CD14-positive monocyte (primary cell): ENCODE data around the gene GRIK3. TPM values are rescaled to one million over a fixed set of nuclear protein-coding genes. Genes with fewer than 3 reads are reported as not detected.

Source experiments
- DNase-seq, 3 donors: peaks; one replicate each; pipeline ENCODE4 v3.0.0-alpha.2; 2011 to 2022
- H2AFZ ChIP-seq: 2 replicates; pipeline ENCODE4 v1.6.0; 2012; ENCODE audit warnings: mild to moderate bottlenecking, low read depth, low read length, inconsistent platforms; ENCODE audit not compliant: insufficient read depth, poor library complexity, severe bottlenecking
- H3K27ac ChIP-seq, 2 donors: 1 replicate in 1 of 2; 2 replicates in 1 of 2; pipeline ENCODE4 v1.5.1; 2012 to 2013; ENCODE audit warnings: low read length in 2 of 2, control low read depth in 1 of 2, inconsistent platforms in 1 of 2, low read depth in 1 of 2, mild to moderate bottlenecking in 1 of 2
- H3K27me3 ChIP-seq, 2 donors: one replicate each; pipeline versions ENCODE4 v1.6.0 to v1.6.1; 2011 to 2013; ENCODE audit warnings: low read length in 2 of 2; ENCODE audit not compliant: control insufficient read depth in 2 of 2, insufficient read depth in 2 of 2
- H3K36me3 ChIP-seq, 2 donors: replicated peaks in 1 of 2; 1 replicate in 1 of 2; 2 replicates in 1 of 2; pipeline versions ENCODE4 v1.5.1 to v1.6.1; 2012 to 2013; ENCODE audit warnings: low read length in 2 of 2, control low read depth in 1 of 2, inconsistent platforms in 1 of 2, mild to moderate bottlenecking in 1 of 2; ENCODE audit not compliant: insufficient read depth in 2 of 2, control insufficient read depth in 1 of 2
- H3K4me1 ChIP-seq, 2 donors: 1 replicate in 1 of 2; 2 replicates in 1 of 2; pipeline versions ENCODE4 v1.5.1 to v1.6.1; 2012 to 2013; ENCODE audit warnings: low read length in 2 of 2, control low read depth in 1 of 2, inconsistent platforms in 1 of 2, mild to moderate bottlenecking in 1 of 2, moderate library complexity in 1 of 2; ENCODE audit not compliant: insufficient read depth in 2 of 2, control insufficient read depth in 1 of 2
- H3K4me2 ChIP-seq: replicated peaks from 2 replicates; pipeline ENCODE3; 2012; ENCODE audit warnings: low read length, moderate library complexity, mild to moderate bottlenecking; ENCODE audit not compliant: poor library complexity, severe bottlenecking; ENCODE audit errors: extremely low read depth
- H3K4me3 ChIP-seq, 3 experiments: fragments of 200-600 bp in 1 of 3; sonication (generic) in 1 of 3; replicated peaks in 1 of 3; 1 replicate in 2 of 3; 2 replicates in 1 of 3; pipeline ENCODE4 v1.5.1; 2011 to 2013; ENCODE audit warnings: low read length in 3 of 3, mild to moderate bottlenecking in 3 of 3, control low read depth in 2 of 3, low read depth in 2 of 3, inconsistent platforms in 1 of 3, moderate library complexity in 1 of 3
- H3K79me2 ChIP-seq: 2 replicates; pipeline ENCODE4 v1.6.0; 2012; ENCODE audit warnings: mild to moderate bottlenecking, control low read depth, inconsistent platforms, low read length, moderate library complexity; ENCODE audit not compliant: insufficient read depth
- H3K9ac ChIP-seq: 2 replicates; pipeline ENCODE4 v1.6.0; 2017; ENCODE audit warnings: low read length, mild to moderate bottlenecking; ENCODE audit not compliant: insufficient read depth, poor library complexity, severe bottlenecking
- H3K9me3 ChIP-seq, 2 donors: replicated peaks in 1 of 2; 1 replicate in 1 of 2; 2 replicates in 1 of 2; pipeline versions ENCODE4 v1.5.1 to v1.6.1; 2012 to 2013; ENCODE audit warnings: low read length in 2 of 2, control low read depth in 1 of 2; ENCODE audit not compliant: control insufficient read depth in 1 of 2, insufficient read depth in 1 of 2
- H4K20me1 ChIP-seq: 2 replicates; pipeline ENCODE4 v1.6.0; 2012; ENCODE audit warnings: mild to moderate bottlenecking, low read length, control low read depth, moderate library complexity; ENCODE audit not compliant: insufficient read depth
- H3K27ac Mint-ChIP-seq, 7 donors: one replicate each; pipeline ENCODE4 v1.8.0; 2020; ENCODE audit warnings: mild to moderate bottlenecking in 7 of 7, mixed read lengths in 7 of 7, moderate library complexity in 6 of 7, inconsistent platforms in 2 of 7
- H3K27me3 Mint-ChIP-seq, 3 donors: one replicate each; pipeline ENCODE4 v1.8.0; 2021 to 2022; ENCODE audit warnings: low read depth in 3 of 3, mild to moderate bottlenecking in 3 of 3, mixed read lengths in 3 of 3, moderate library complexity in 3 of 3, inconsistent platforms in 1 of 3
- H3K36me3 Mint-ChIP-seq, 2 donors: one replicate each; pipeline ENCODE4 v1.8.0; 2020; ENCODE audit warnings: mixed read lengths in 2 of 2, inconsistent platforms in 1 of 2, mild to moderate bottlenecking in 1 of 2
- H3K4me1 Mint-ChIP-seq: one replicate; pipeline ENCODE4 v1.8.0; 2020; ENCODE audit warnings: mild to moderate bottlenecking, mixed read lengths
- H3K4me3 Mint-ChIP-seq, 2 donors: one replicate each; pipeline ENCODE4 v1.8.0; 2020; ENCODE audit warnings: mild to moderate bottlenecking in 2 of 2, mixed read lengths in 2 of 2, moderate library complexity in 1 of 2
- H3K9me3 Mint-ChIP-seq, 7 donors: one replicate each; pipeline ENCODE4 v1.8.0; 2020 to 2022; ENCODE audit warnings: mixed read lengths in 7 of 7, mild to moderate bottlenecking in 6 of 7, moderate library complexity in 6 of 7, inconsistent platforms in 2 of 7
- WGBS: methylation state at CpG from one replicate; pipeline ENCODE4 v1.1.5; 2013; ENCODE audit warnings: missing lambda C conversion rate; ENCODE audit not compliant: insufficient coverage; 5-methylcytosine and 5-hydroxymethylcytosine counted together
- intact Hi-C, 2 donors: fragments of 100-400 bp; cut with micrococcal nuclease; formaldehyde crosslinking; loops; one replicate each; pipeline versions ENCODE4 v1.15.0 to v1.15.1; 2023
- polyA plus RNA-seq, 3 donors: library from polyadenylated mRNA; depleted of rRNA in 1 of 3; unstranded in 2 of 3; stranded (reverse) in 1 of 3; fragments of 300-500 nt in 2 of 3; fragments of >200 nt in 1 of 3; fragmentation: Illumina TruSeq in 2 of 3; gene quantifications; 1 replicate in 2 of 3; 2 replicates in 1 of 3; pipeline ENCODE4 v1.2.3, GENCODE V29; 2012 to 2021
- TF ChIP-seq, protein P1 (sequence below): fragments of 200-600 bp; IDR thresholded peaks from one replicate; pipeline ENCODE4 v1.8.0; 2022; ENCODE audit warnings: antibody characterized with exemption, mild to moderate bottlenecking

Gene GRIK3
- polyA plus RNA-seq, 3 donors: not detected

GRCh38 chr1:36927826-36928225 is 106.5 kb downstream of the GRIK3 start:
- Histone ChIP-seq H3K4me1 (no peaks in the 10 kb centered on the region), H3K4me2 (no peak overlapping the region), H3K9me3 (no peaks in the 10 kb centered on the region), H3K36me3 (no peaks in the 10 kb centered on the region), H4K20me1 (no peaks in the 10 kb centered on the region), H2AFZ (no peak overlapping the region), H3K79me2 (no peaks in the 10 kb centered on the region), H3K27ac (no peak overlapping the region), H3K9ac (no peak overlapping the region), H3K27me3 (no peaks in the 10 kb centered on the region), H3K4me3 (no peak overlapping the region)
- H3K9me3 Mint-ChIP-seq: no peaks in the 10 kb centered on the region
- peaks cover 2 to 3% (median 3%) of the 10 kb centered on the region in 3 donors for H3K27me3 Mint-ChIP-seq
- H3K4me1 Mint-ChIP-seq: no peaks in the 10 kb centered on the region
- no peaks in the 10 kb centered on the region for H3K36me3 Mint-ChIP-seq
- 76% methylated on average over 8 of the region's 8 CpGs for WGBS
- DNase-seq: no peak
- no peak overlapping the region for H3K27ac Mint-ChIP-seq
- no peak overlapping the region for H3K4me3 Mint-ChIP-seq
- intact Hi-C loops: no loop called here
- TF ChIP-seq, protein P1, sequence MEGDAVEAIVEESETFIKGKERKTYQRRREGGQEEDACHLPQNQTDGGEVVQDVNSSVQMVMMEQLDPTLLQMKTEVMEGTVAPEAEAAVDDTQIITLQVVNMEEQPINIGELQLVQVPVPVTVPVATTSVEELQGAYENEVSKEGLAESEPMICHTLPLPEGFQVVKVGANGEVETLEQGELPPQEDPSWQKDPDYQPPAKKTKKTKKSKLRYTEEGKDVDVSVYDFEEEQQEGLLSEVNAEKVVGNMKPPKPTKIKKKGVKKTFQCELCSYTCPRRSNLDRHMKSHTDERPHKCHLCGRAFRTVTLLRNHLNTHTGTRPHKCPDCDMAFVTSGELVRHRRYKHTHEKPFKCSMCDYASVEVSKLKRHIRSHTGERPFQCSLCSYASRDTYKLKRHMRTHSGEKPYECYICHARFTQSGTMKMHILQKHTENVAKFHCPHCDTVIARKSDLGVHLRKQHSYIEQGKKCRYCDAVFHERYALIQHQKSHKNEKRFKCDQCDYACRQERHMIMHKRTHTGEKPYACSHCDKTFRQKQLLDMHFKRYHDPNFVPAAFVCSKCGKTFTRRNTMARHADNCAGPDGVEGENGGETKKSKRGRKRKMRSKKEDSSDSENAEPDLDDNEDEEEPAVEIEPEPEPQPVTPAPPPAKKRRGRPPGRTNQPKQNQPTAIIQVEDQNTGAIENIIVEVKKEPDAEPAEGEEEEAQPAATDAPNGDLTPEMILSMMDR: no peak

DNA sequence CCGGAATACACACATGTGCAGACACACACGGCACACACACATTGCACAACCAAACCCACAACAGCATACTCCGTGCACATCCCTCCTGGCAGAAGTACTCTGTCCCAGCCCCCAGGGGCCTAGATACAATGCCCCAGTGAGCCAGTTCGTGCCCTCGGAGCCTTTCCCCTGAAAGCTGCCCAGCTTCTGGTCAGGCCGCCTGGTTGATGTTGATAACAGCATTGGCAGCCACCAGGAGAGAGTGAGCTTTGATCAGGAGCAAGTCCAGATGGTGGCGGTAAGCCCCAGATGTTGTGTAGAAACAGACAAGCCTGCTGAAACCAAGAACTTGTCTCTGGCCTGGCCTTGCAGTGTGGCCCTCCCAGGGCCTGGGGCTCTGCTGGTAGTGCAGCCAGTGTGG is 109.1 kb downstream of the GRIK3 start:
- Histone ChIP-seq H4K20me1 (no peaks in the 10 kb centered on the region), H3K4me2 (no peak overlapping the region), H3K4me3 (no peak overlapping the region), H3K9me3 (no peaks in the 10 kb centered on the region), H3K27ac (no peak overlapping the region), H3K27me3 (no peaks in the 10 kb centered on the region), H3K9ac (no peak overlapping the region), H3K79me2 (no peaks in the 10 kb centered on the region), H2AFZ (no peak overlapping the region), H3K4me1 (no peaks in the 10 kb centered on the region), H3K36me3 (no peaks in the 10 kb centered on the region)
- Mint-ChIP-seq H3K9me3 (no peaks in the 10 kb centered on the region), H3K27me3 (peaks cover 3 to 5% (median 5%) of the 10 kb centered on the region in 3 donors), H3K36me3 (no peaks in the 10 kb centered on the region), H3K4me1 (no peaks in the 10 kb centered on the region), H3K4me3 (no peak overlapping the region), H3K27ac (no peak overlapping the region)
- TF ChIP-seq, protein P1: no peak
- DNase-seq: no peak
- 82% methylated on average over 6 of the region's 7 CpGs for WGBS
- intact Hi-C loops: no loop called here
